ENCODE results near the gene ADH4.

The ADH4 gene

DNA sequence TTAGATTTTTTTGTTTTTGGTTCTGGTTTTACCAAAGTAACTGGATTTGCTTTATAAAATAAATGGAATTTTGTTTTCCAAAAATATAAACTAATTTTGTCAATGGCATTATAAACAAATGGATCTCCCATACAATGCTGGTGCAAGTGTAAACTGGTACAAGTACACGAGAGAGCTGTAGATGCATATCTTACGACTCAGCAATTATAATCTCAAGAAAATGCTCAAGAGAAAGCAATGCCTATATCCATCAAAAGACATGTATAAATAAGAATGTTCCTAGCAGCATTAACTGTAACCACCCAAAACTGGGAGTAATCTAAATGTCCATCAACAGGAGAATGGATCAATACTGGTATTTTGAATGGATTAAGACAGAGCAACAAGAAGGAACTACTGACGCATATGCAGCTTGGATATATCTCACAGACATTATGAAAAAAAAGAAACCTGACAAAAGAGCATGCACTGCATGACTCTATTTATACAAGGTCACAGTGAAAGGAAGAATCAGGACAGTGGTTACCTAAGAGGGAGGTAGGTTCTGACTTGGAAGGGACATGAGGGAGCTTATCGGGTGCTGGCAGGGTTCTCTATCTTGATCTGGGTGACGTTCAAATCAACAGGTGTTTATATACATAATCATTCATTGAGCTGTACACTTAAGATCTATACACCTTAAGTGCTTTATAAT is 65.0 kb downstream of the ADH4 start:
- DNase-seq = no peak

DNA sequence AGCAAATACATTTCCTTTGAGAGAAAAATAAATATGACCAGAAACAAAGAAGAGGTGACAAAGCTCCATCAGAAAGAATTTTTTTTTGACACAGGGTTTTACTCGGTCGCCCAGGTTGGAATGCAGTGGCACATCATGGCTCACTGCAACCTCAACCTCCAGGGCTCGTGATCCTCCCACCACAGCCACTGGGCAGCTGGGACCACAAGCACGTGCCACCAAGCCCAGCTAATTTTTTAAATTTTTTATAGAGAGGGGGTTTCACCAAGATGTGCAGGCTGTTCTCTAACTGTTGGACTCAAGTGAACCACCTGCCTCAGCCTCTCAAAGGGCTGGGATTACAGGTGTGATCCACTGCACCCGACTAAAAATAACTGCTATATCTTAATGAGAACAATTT is 65.8 kb downstream of the ADH4 start:
- DNase-seq = no peak

DNA sequence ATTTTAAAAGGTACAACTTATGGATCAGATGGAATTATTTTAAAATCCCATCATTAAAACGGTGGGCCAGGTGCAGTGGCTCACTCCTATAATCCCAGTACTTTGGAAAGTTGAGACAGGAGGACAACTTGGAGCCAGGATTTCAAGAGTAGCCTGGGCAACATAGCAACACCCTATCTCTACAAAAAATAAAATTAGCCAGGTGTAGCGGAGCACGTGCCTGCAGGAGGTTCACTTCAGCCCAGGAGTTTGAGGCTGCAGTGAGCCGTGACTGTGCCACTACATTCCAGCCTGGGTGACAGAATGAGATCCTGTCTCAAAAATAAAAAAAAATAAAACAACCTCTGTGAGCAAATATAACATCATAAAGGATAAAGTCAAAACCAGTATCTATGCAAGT is 66.9 kb downstream of the ADH4 start:
- DNase-seq = no peak

DNA sequence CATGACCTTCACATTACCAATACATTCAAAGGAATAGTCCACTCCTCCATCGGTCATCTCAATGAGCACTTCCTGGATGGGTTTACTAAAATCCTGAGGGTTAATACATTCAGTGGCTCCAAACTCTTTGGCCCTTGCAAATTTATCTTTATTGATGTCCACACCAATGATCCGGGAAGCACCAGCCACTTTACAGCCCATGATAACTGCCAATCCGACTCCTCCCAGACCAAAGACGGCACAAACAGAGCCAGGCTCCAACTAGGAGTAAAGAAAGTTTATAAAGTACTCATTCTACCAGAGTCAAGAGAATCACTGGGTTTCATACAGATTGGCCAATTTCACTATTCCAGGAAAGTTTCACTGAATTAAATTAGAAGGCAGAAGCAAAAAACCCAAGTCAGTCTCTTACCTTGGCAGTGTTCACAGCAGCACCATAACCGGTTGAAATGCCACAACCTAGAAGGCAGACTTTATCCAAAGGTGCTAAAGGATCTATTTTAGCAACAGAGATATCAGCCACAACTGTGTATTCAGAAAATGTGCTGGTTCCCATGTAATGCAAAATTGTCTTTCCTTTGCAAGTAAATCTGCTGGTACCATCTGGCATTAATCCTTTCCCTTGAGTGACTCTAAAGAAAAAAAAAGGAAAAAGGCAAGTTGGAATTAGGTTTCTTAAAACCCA is 67.7 kb downstream of the ADH4 start:
- DNase-seq = no peak

DNA sequence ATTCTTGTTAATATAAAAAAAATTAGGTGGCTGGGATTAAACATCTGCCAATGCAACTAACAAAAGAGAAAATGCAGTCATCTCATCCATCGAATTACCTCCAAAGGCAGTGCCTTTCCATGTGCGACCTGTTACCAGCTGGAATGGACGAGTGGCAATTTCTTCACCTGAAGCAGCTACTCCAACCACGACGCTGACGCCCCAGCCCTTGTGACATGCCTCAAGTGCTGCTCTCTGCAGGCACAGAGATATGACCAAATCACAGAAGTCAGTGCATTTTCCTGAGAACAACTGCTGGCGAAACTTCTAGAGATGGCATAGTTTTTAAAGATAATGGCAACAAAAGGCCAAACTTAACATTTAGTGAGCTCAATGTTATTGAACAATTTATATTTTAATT is 69.3 kb downstream of the ADH4 start:
- DNase-seq = no peak
